ENCODE results near the gene SH3GL3. TPM values are rescaled to one million over a fixed set of nuclear protein-coding genes. Genes with fewer than 3 reads are reported as not detected.
A peak's percentile ranks its signal among the peaks of the same experiment; 100 is the strongest.

SH3GL3 gene
- polyA plus RNA-seq, 2 of the 4 experiments (the other 2 are of a cell fraction) = 0.19 to 0.21 TPM

DNA sequence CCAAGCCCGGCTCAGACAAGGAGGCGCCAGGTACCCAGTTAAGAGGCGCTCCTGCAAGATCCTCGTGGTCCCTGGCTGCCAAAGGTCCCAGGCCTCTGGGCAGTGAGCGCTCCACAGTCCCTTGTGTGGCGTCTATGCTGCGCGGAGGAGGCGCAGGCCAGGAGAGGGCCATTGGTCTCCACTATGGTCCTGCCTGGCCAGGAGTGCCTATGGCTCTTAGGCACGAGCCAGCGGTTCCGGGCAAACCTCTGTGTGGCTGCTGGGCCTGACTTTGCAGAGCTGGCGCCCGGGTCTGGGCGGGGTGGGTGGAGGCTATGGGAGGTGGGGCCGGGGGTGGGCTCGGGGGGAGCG is 206.1 kb downstream of the SH3GL3 start:
- CTCF ChIA-PET = no interaction called here
- DNase-seq (ENCODE audit: low read depth in 1 of 2, low spot score in 1 of 2) (no peak), FAIRE-seq (no peak), ATAC-seq (peak; percentile 5 to 34; a peak in 4 of 6 replicates)
- Histone ChIP-seq H3K4me3 (peak overlapping the region; percentile 40), H3K4me2 (peak overlapping the region; percentile 84), H3K9me3 (0 out of 3 replicates have a peak, but pooled peaks cover 3% of the 10 kb centered on the region), H3K27ac (peak overlapping the region in 1 of 2 experiments; percentile 66; a peak in 2 of 6 replicates), H3K4me1 (peaks cover 16% of the 10 kb centered on the region; the same call in 2 of the 3 replicates)
- POLR2A ChIA-PET = no interaction called here
- WGBS (ENCODE audit: missing lambda C conversion rate) = 85% methylated on average over 9 of the region's 18 CpGs
- TF ChIP-seq HOXA7 (CRISPR knock-in tag; IDR thresholded peaks at IDR 0.05) (no peak), FOSB (CRISPR knock-in tag; IDR thresholded peaks at IDR 0.05) (no peak), HOXB13 (CRISPR knock-in tag; IDR thresholded peaks at IDR 0.05; ENCODE audit: low read depth) (no peak), SREBF2 (IDR thresholded peaks at IDR 0.05) (no peak), CBX2 (IDR thresholded peaks at IDR 0.05; ENCODE audit: borderline replicate concordance, low read depth) (no peak)

DNA sequence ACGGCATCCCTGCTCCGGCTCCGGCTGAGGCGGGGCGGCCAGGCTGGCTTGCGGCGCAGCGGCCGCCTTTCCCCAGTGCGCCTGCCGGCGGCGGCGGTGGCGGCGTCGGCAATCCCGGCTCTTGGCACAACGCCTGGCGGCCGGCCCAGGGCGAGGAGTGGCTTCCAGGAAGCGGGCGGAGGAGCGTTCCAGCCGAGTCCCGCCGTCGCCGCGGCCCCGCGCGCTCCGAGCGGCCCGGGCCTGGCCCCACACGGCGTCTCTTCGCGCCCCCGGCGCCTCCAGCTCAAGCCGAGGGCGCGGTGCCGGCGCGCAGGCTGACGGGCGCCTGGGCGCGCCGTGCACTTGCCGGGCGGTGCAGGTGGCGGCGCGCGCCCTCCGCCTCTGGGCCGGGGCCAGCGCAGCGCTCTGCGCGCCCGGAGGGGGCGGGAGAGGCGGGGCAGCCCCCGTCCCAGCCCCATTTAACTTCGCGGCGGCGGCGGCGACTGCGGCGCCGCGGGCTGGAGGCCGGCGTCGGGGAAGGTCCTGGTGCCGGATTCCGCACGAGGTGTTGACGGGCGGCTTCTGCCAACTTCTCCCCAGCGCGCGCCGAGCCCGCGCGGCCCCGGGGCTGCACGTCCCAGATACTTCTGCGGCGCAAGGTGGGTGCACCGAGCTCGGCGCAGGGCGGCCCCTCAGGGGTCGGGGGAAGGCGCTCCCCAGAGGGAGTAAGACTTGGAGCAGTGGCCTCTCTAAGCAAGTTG is 206.7 kb downstream of the SH3GL3 start, which contains the start of gene ADAMTSL3:
ADAMTSL3 (plus strand) TSS at position 485 of the 740 bp plus-strand sequence. CDS start 1,639 bp downstream, outside the sequence.
- FAIRE-seq (no peak), DNase-seq (ENCODE audit: low read depth in 1 of 2, low spot score in 1 of 2) (peak; percentile 43 to 49), ATAC-seq (peak; percentile 65 to 71)
- POLR2A ChIA-PET = no interaction called here
- TF ChIP-seq, protein P1, sequence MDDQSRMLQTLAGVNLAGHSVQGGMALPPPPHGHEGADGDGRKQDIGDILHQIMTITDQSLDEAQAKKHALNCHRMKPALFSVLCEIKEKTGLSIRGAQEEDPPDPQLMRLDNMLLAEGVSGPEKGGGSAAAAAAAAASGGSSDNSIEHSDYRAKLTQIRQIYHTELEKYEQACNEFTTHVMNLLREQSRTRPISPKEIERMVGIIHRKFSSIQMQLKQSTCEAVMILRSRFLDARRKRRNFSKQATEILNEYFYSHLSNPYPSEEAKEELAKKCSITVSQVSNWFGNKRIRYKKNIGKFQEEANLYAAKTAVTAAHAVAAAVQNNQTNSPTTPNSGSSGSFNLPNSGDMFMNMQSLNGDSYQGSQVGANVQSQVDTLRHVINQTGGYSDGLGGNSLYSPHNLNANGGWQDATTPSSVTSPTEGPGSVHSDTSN (IDR thresholded peaks at IDR 0.05) = no peak
- TF ChIP-seq MAFK (IDR thresholded peaks at IDR 0.05; ENCODE audit: partially characterized antibody) = no peak
- TF ChIP-seq NPAS2 (CRISPR knock-in tag; IDR thresholded peaks at IDR 0.05; ENCODE audit: borderline replicate concordance) = no peak
- peaks cover 16% of the 10 kb centered on the region; the same call in 2 of the 3 replicates for H3K4me1 ChIP-seq
- peak within 1 kb of the TSS; percentile 40 for H3K4me3 ChIP-seq
- H3K4me2 ChIP-seq = peak within 1 kb of the TSS; percentile 84
- peak within 1 kb of the TSS in 1 of 2 experiments; percentile 66; a peak in 3 of 6 replicates for H3K27ac ChIP-seq
- WGBS (ENCODE audit: missing lambda C conversion rate) = 73% methylated on average over 6 of the region's 105 CpGs
- no peaks in the 10 kb centered on the region for H3K9me3 ChIP-seq
- CTCF ChIA-PET = no interaction called here

DNA sequence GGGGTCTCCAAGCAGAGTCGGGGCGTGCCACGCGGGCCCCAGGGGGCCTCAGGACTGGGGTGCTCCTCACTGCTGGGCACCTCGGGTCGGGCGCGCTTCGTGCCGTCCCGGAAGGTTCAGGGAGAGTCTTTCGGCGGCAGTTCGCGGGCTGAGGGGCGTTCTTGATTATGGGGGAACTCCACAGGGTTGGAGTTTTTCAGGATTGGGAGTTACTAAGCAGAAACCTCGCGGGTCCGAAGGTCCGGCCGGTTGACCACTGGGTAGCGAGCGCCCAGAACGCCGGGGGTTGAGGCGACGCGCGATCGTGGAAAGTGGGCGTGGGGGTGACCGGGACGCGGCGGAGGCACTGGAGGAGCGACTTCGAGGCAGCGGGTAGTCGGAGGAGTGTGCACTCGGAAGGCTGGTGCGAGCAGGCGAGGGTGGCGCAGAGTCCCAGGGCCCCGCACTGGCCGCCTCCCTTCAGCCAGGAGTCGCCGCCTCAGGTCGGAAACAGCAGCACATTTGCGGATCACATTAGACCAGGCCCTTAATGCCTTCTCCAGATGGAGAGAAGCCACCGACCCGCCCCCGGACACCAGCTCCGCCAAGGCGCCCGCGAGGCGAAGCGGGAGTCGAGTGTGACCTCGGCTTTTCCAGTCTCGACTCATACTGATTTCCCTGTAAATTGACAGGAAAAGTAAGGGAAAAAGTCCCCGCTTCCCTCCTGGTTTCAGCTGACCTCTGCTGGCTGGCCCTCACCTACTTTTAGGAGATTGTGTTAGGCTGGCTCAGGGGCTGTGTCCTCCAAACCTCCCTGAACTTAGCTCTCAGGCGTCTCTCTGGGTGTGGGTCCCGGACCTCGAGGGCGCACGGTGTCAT is 207.5 kb downstream of the SH3GL3 start:
- 69% methylated on average over 66 of the region's 67 CpGs for WGBS (ENCODE audit: missing lambda C conversion rate)

More for the DNA sequence above, 207.5 kb downstream of the SH3GL3 start:
- ATAC-seq (no peak), DNase-seq (ENCODE audit: low read depth in 1 of 2, low spot score in 1 of 2) (no peak), FAIRE-seq (no peak)
- Histone ChIP-seq H3K4me3 (peak overlapping the region; percentile 40; the same call in 2 of the 3 replicates), H3K27ac (no peak overlapping the region; a peak in 1 of 6 replicates), H3K9me3 (no peaks in the 10 kb centered on the region), H3K4me1 (peaks cover 16% of the 10 kb centered on the region; the same call in 2 of the 3 replicates), H3K4me2 (peak overlapping the region; percentile 84)
- CTCF ChIA-PET = no interaction called here
- TF ChIP-seq RCOR1 (IDR thresholded peaks at IDR 0.05; ENCODE audit: low read depth, low read length) (no peak), POLR2AphosphoS2 (conservative IDR thresholded peaks at IDR 0.05; ENCODE audit: low read length) (no peak), JUNB (IDR thresholded peaks at IDR 0.05) (no peak), ESRRA (IDR thresholded peaks at IDR 0.05; ENCODE audit: borderline replicate concordance, low read length) (no peak), MYC (IDR thresholded peaks at IDR 0.05; ENCODE audit: borderline replicate concordance, low read length) (no peak), FOSL2 (IDR thresholded peaks at IDR 0.05) (no peak), FOSL2 (CRISPR knock-in tag; IDR thresholded peaks at IDR 0.05) (no peak), HOXB5 (CRISPR knock-in tag; IDR thresholded peaks at IDR 0.05) (no peak), TP53 (CRISPR knock-in tag; IDR thresholded peaks at IDR 0.05) (no peak), EHF (CRISPR knock-in tag; IDR thresholded peaks at IDR 0.05) (no peak), FOXS1 (CRISPR knock-in tag; IDR thresholded peaks at IDR 0.05) (no peak), HOXA7 (CRISPR knock-in tag; IDR thresholded peaks at IDR 0.05) (no peak), ZSCAN20 (CRISPR knock-in tag; IDR thresholded peaks at IDR 0.05) (no peak)
- TF ChIP-seq, protein P2, sequence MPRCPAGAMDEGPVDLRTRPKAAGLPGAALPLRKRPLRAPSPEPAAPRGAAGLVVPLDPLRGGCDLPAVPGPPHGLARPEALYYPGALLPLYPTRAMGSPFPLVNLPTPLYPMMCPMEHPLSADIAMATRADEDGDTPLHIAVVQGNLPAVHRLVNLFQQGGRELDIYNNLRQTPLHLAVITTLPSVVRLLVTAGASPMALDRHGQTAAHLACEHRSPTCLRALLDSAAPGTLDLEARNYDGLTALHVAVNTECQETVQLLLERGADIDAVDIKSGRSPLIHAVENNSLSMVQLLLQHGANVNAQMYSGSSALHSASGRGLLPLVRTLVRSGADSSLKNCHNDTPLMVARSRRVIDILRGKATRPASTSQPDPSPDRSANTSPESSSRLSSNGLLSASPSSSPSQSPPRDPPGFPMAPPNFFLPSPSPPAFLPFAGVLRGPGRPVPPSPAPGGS (IDR thresholded peaks at IDR 0.05) = no peak
- TF ChIP-seq, protein P3, sequence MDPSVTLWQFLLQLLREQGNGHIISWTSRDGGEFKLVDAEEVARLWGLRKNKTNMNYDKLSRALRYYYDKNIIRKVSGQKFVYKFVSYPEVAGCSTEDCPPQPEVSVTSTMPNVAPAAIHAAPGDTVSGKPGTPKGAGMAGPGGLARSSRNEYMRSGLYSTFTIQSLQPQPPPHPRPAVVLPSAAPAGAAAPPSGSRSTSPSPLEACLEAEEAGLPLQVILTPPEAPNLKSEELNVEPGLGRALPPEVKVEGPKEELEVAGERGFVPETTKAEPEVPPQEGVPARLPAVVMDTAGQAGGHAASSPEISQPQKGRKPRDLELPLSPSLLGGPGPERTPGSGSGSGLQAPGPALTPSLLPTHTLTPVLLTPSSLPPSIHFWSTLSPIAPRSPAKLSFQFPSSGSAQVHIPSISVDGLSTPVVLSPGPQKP (IDR thresholded peaks at IDR 0.05; ENCODE audit: low read depth, low read length) = no peak
- TF ChIP-seq, protein P4, sequence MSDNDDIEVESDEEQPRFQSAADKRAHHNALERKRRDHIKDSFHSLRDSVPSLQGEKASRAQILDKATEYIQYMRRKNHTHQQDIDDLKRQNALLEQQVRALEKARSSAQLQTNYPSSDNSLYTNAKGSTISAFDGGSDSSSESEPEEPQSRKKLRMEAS (IDR thresholded peaks at IDR 0.05) = no peak
- TF ChIP-seq, protein P5, sequence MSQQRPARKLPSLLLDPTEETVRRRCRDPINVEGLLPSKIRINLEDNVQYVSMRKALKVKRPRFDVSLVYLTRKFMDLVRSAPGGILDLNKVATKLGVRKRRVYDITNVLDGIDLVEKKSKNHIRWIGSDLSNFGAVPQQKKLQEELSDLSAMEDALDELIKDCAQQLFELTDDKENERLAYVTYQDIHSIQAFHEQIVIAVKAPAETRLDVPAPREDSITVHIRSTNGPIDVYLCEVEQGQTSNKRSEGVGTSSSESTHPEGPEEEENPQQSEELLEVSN (IDR thresholded peaks at IDR 0.05; ENCODE audit: borderline replicate concordance, low read depth) = no peak
- POLR2A ChIA-PET = no interaction called here
